ENCODE measurements around the gene KLHDC8A. TPM values are rescaled to one million over a fixed set of nuclear protein-coding genes. Genes with fewer than 3 reads are reported as not detected.

The KLHDC8A gene
- total and polyA plus RNA-seq, 9 of the 15 experiments (the other 6 are each of a cell fraction or from before 2014, with no cell fraction given), result 0.01 to 0.54 (median 0.04) TPM; not detected in 6

GRCh38 chr1:205326812-205327466 lies 29.8 kb downstream of the KLHDC8A start (continued):
- TF ChIP-seq NR1H2 (CRISPR knock-in tag; IDR thresholded peaks at IDR 0.05) (no peak), ARID4B (CRISPR knock-in tag; IDR thresholded peaks at IDR 0.05) (no peak), ZFP30 (CRISPR knock-in tag; IDR thresholded peaks at IDR 0.05; ENCODE audit: borderline replicate concordance) (no peak), RNF219 (CRISPR knock-in tag; IDR thresholded peaks at IDR 0.05) (no peak), MXD1 (CRISPR knock-in tag; IDR thresholded peaks at IDR 0.05; ENCODE audit: borderline replicate concordance, poor library complexity, severe bottlenecking) (no peak), ATF1 (CRISPR knock-in tag; IDR thresholded peaks at IDR 0.05) (no peak), ATF1 (tag; IDR thresholded peaks at IDR 0.05) (peak; percentile 33; the same call in 1 of the 2 replicates), E2F5 (CRISPR knock-in tag; IDR thresholded peaks at IDR 0.05) (no peak), TOE1 (IDR thresholded peaks at IDR 0.05; ENCODE audit: borderline replicate concordance) (no peak), TOE1 (CRISPR knock-in tag; IDR thresholded peaks at IDR 0.05; ENCODE audit: borderline replicate concordance, low read depth) (no peak), POLR2A (conservative IDR thresholded peaks at IDR 0.05) (no peak), VEZF1 (CRISPR knock-in tag; IDR thresholded peaks at IDR 0.05) (peak; percentile 63), DNMT1 (IDR thresholded peaks at IDR 0.05) (no peak), FOXA1 (IDR thresholded peaks at IDR 0.05; ENCODE audit: borderline replicate concordance) (no peak), RBM25 (IDR thresholded peaks at IDR 0.05; ENCODE audit: low read depth, low read length, severe bottlenecking) (no peak), HDAC1 (IDR thresholded peaks at IDR 0.05) (no peak), ZNF282 (CRISPR knock-in tag; IDR thresholded peaks at IDR 0.05) (no peak), MCM7 (IDR thresholded peaks at IDR 0.05) (no peak)
